AG09309 (cell line): ENCODE results near the gene CRHBP.
"Not testable (repeated sequence)": the region's sequence is repeated elsewhere in the genome, so short reads cannot be mapped to it uniquely, and the experiment has no call there.

Experiments used
- DNase-seq: peaks from one replicate; pipeline ENCODE4 v3.0.0-alpha.2; 2010; ENCODE audit warnings: low read depth
- H3K4me3 ChIP-seq: 2 replicates; pipeline ENCODE4 v1.5.1; 2011; ENCODE audit warnings: mild to moderate bottlenecking, low read depth, low read length, moderate library complexity; ENCODE audit not compliant: control insufficient read depth
- CTCF ChIP-seq: IDR thresholded peaks from 2 replicates; pipeline ENCODE4 v1.5.1; 2011; ENCODE audit warnings: mild to moderate bottlenecking, low read depth, low read length, inconsistent platforms; ENCODE audit not compliant: insufficient read depth, control insufficient read depth; ENCODE audit errors: missing control alignments

Gene CRHBP

DNA sequence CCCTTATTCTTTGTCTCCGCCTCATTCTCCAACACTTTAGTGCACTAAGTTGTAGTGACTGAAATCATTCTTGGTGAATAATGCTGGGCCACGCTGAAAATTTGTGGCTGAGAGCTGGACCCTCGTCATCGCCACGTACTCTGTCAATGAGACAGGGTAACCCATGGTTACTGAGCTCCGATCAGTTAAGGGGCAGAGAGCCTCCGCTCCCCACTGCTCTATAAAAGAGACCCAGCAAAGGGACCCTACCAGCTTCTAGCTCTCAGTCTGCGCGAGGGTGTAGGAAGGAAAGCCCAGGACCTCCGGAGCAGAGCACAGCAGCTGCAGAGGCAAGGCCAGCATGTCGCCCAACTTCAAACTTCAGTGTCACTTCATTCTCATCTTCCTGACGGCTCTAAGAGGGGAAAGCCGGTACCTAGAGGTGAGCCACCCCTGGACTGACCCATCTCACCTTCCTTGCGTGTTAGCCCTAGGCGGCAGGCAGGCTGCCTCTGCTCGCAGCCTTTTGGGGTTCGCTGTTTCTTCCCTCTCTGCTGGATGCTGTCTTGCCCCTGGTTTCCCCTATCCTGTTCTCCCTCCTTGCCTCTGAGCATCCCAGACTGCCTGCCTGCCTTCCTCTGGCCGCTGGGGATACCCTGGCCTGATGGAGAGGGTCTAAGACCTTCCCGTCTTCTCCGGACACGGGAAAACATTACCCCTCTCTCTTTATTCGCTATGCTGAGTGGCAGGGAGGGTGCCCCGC is at the start of gene CRHBP:
Gene CRHBP (plus strand): TSS at position 251 of the 742 bp plus-strand sequence. CDS start 90 bp downstream, at position 341.
- no peak for TF ChIP-seq CTCF
- no peak within 1 kb of the TSS; the same call in 1 of the 2 replicates for H3K4me3 ChIP-seq
- no peak for DNase-seq

GRCh38 chr5:76908166-76908565 is 44.7 kb upstream of the CRHBP start:
- H3K4me3 ChIP-seq, result no peak overlapping the region
- TF ChIP-seq CTCF, result no peak
- DNase-seq, result no peak

GRCh38 chr5:76910344-76910933 is 42.4 kb upstream of the CRHBP start:
- DNase-seq, H3K4me3 ChIP-seq: not testable (repeated sequence)

DNA sequence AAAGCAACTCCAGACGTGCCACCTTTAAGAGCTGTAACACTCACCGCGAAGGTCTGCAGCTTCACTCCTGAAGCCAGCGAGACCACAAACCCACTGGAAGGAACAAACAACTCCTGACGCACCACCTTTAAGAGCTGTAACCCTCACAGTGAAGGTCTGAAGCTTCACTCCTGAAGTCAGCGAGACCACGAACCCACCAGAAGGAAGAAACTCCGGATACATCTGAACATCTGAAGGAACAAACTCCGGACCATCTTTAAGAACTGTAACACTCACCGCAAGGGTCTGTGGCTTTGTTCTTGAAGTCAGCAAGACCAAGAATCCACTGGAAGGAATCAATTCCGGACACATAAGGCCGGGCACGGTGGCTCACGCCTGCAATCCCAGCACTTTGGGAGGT is 38.2 kb upstream of the CRHBP start:
- DNase-seq, H3K4me3 ChIP-seq: not testable (repeated sequence)

DNA sequence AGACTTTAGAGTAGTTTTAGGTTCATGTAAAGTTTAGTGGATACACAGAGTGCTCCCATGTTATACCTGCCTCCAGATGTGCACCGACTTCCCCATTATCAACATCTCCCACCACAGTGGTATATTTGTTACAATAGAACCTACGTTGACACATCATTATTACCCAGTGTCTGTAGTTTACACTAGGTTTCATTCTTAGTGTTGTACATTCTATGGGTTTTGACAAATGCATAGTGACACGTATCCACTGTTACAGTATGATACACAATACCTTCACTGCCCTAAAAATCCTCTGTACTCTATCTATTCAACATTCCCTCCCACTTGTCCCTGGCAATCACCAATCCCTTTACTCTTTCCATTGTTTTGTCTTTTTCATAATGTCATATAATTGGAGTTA is 34.3 kb upstream of the CRHBP start:
- TF ChIP-seq CTCF, result no peak
- no peak for DNase-seq
- H3K4me3 ChIP-seq, result no peak overlapping the region

DNA sequence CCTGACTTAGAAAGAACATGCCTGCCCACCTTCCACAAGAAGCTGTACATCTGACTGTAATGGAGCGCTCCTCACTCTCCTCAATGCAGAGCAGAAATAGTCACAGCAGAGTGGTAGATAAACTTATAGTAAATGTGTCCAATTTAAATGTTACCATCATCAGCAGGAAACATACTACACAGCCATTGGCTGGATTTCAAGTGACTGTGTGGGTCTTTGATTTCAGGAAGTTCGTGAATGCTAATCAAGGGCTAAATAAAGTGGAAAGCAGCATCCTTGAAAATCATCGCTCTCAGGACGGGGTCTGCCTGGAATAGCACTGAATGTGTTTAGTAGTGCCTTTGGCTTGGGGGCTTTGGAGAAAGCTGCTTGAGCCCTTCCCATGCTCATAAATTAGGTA is 32.4 kb upstream of the CRHBP start:
- H3K4me3 ChIP-seq, result no peak overlapping the region
- no peak for TF ChIP-seq CTCF
- DNase-seq, result no peak

GRCh38 chr5:76926329-76927105 is 26.3 kb upstream of the CRHBP start:
- DNase-seq, result no peak
- TF ChIP-seq CTCF, result no peak
- no peak overlapping the region for H3K4me3 ChIP-seq

- TF ChIP-seq CTCF, result no peak
- no peak for DNase-seq
- H3K4me3 ChIP-seq, result no peak overlapping the region
These were observed 24.9 kb upstream of the CRHBP start for GRCh38 chr5:76927961-76928360.
